Measurements from ENCODE around the gene MTG2.

The MTG2 gene

DNA sequence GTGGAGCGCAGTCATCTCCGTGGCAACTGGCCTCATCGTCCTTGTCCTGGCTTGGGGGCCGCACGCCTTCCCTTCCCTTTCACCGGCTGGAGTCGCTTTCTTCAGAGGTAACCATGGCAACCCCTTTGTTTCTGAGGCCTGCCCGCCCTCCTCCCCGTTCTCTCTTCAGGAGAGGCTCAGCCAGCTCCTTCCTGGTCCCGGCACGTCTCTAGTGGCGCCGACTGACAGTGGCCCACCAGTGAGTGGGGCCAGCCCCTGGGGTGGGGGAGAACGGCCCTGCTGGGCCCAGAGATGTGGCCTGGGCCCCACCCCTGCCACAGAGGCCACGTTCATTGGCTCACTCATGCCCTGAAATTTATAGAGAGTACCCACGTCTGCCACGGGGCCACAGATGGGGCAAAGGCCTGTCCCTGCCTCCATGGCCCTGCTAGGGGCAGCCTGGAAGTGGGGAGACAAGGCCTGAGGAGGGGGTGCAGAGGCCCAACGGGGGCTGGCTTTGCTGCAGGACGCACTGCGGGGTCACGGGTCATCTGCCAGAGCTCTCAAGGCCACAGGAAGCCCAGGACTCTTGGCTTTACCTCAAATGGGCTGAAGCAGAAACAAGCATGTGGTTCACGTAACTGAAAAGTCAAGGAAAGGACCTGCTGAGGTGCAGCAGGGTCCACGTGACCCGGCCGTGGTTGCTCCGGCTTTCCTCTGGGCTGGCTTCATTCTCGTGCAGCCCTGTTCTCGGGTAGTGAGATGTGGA is 54.1 kb downstream of the MTG2 start:
- no peak for DNase-seq

DNA sequence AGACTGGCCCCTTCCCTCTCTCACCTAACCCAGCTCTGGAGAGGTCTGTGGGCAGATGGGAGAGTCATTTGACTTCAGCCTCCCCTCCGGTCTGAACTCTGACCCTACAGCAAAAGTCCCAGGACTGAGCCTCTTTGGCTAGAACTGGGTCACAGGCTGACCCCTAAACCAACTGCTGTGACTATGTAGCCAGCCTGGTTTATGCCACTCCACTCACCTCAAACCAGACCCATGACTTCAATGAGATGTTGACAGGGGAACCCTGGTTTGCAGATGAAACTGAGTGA is 54.6 kb downstream of the MTG2 start:
- DNase-seq, result no peak

DNA sequence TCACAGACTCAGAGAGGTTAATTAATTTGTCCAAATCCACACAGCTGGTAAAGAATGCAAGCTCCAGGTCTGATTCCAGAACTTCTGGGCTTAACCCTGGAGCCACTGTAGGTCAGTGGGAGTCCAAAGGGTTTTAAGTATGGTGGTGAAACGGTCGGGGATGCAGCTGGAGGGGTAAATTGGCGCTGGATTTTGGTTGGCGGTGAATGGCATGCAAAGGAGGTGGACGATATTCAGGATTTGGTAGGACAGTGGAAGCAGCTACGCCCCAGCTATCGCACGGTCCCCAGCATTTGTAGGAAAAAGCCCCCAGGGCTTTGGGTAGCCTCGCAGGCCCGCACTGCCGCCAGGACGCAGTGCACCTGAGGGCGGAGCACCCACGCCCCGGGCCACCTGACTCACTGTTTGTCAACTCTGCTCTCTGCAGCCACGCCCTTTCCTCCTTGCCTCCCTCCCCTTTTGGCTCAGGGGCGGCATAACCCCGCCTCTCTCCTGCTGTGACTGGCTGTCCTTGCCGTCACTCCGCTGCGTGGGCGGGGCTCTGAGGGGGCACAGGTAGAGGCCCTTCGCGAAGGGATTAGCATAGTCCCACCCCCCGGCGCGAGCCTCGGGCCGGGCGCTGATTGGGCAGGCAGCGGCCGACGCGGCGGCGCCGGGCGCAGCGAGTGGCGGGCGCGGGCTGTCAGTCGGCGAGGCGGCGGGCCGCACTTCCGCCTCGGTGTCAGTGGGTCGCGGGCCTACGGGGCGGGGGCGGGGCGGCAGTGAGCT is 55.2 kb downstream of the MTG2 start, which contains the start of gene OSBPL2:
Gene OSBPL2 (plus strand): TSS at position 721 of the 768 bp plus-strand sequence. CDS start 17,664 bp downstream, outside the sequence.
- peak; percentile 100 for DNase-seq

DNA sequence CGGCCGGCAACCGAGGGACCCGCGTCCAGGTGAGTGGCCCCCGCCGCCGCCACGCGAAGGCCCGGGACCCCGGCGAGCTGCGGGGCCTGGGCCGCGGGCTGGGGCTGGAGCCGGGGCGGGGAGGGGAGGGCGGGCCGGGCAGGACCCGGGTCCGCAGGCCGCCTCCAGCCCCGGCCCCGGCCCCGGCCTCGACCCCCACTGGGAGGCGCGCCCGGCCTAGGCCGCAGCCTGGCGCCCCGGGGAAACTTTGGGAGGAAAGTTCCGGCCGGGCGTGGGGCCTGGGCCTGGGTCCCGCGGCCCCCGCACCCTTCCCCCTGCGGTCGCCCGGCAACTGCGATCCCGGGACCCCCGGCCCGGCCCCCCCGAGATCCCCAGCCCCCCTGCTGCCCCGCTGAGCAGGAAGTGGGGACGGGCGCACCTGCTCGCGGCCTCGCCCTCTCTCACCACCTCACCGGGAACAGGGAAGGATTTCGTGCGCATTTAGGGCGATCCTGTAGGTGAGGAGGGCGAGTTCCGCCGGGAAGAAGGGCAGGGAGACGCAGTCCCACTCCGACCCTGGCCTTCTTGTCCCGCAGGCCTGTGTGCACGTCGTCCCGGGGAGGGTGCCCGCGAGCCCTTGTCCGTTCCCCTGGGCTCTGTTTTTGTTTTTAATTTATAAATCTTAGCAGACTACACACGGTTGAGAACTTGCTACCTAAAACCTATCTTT is 55.9 kb downstream of the MTG2 start:
- no peak for DNase-seq

DNA sequence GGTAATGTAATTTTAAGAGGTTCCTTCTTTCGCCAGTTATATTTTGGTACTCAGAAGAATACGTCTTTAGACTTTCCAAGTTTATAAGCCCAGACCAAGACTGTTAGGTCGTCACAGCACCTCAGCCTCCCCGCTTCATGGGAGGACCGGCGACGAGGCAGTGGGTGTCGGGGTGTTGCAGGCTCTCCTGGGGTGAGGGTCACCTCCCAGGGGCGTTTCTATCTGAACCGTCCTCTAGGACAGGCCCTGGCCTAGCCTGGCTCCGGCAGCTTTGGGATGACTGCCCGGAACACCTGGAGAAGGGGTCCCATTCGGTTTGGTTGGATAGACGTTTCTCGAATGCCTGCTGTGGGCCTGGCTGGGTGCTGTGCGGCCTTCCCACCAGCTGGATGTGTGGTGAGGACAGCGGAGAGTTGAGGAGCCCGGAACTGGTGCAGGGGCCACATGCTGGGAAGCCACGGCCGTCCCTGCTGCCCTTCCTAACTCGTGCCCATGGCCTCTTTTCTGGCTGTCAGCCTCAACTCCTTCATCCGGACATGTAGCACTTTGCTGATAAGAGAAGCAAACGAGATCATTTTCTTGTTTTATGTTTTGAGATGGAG is 56.6 kb downstream of the MTG2 start:
- no peak for DNase-seq

DNA sequence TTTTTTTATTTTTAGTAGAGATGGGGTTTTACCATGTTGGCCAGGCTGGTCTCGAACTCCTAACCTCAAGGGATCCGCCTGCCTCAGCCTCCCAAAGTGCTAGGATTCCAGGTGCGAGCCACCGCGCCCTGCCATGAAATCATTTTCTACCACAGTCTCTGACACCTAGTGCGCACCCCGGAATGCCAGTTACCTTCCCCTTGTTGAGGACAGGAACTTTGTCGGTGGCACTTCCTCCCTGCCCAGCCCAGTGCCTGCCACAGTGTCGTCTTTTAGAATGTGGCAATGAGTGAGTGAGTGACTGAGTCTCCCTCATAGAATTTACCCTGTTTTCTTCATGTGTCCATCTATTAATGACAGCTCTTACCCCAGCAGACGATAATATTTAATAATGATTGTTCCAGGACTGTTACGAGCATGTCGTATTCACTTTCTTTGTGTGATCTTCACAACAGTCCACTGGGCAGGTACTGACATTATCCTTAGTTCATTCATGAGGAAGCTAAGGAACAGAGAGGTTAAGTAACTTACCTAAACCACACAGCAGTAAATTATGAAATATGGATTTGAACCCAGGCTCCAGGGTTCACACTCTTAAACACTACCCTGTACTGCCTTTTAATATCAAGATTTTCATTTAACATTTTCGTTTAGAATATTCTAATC is 57.3 kb downstream of the MTG2 start:
- no peak for DNase-seq

DNA sequence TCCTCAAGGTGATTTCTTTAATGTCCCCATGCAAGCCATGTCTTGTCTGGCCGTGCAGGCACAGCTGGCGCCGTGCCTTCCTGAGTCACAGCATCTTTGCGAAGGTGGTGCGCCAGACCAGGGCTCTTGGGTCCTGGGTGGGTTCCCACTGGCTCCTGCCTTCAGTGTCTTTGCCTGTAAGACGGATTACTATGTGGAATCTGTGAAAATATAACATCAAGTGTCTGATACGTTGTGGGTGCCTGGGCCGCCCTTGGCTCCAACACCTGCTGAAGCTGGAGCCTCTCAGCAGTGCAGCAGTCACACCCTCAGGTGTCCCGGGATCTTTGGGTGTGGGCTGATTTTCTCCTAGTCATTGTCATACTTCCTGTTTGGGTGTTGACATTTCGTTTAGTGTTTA is 58.7 kb downstream of the MTG2 start:
- no peak for DNase-seq

DNA sequence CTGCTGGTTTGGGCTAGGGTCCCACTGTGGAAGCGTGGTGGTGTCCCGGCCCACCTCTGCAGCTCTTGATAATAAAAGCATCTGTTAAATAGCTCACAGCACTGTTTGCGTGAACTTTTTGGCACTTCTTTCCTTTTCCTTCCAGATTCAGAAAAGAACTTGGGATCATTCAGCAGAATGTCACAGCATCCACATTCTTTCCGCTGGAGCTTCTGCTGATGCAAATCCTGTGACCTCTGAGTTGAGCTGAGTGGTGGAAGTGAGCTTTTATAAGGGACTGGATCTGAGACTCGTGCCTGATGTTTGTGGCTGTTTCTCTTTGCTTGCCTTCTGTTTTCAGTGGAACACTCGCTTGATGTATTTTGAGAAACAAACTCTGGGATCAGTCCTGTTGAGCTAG is 59.3 kb downstream of the MTG2 start:
- no peak for DNase-seq

DNA sequence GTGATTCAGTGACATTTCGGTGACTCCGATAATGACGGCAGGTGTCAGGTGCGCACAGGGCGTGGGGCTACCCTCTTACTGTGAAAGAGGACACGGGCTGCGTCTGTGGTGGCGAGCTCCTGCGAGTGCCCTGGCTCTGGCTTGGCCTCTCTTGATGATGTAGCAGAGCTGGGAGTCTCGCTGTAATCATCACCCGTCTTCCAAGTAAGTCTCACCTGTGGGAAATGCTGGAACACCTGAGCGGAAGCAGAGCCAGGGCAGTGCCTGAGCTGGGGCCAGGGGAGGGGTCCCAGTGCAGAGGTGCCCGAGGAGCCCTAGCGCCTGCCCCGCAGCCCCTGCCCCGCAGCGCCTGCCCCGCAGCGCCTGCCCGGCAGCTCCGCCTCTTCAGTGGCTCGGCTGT is 60.3 kb downstream of the MTG2 start:
- DNase-seq, result no peak

DNA sequence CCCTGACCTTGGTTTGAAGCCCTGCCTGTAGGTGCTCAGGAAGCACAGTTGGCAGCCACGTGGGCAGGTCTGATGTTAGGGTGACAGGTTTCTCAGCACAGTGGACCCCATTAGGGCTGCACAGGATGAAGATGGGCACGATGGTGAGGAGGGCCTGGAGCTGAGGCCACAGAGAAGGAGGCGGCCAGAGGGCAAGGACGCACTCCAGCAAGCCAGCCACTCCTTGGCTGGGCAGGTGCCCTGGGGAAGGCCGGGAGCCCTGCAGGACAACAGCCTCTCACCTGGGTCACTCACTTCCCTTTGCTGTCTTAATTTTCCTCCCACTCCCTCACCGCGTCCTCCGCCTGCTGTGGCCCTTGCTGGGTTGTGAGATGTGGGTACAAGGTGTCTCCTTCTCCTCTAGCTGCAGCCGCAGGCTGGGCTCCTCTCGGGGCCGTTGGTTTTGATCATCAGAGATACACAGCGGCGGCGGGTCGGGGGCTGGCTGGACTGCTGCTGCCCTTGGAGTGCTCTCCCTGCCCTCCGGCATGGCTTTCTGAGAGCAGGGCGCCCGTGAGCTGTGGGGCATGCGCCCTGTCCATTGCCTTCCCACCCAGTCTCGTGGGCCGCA is 61.2 kb downstream of the MTG2 start:
- DNase-seq, result no peak

DNA sequence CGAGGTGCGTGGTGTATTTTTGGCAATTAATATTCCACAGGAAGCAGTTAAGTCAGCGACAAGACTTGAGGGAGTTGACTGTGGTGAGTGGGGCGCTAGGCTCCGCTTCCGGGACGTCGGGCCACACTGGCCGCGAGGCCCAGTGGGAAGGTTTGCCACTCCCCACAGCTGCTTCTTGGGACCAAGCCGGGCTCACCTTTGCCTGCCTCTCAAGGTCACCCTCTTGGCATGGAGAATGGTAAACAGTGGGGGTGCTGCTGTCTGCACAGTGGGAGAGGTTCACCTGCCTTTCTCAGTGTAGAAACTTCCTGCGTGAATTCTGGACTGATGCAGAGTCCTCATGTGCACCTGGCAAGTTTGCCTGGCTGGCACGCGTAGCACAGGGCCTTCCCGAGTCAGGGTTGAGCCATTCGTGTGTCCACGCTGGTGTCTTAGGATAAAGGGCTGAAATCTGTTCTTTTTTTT is 61.8 kb downstream of the MTG2 start:
- no peak for DNase-seq

DNA sequence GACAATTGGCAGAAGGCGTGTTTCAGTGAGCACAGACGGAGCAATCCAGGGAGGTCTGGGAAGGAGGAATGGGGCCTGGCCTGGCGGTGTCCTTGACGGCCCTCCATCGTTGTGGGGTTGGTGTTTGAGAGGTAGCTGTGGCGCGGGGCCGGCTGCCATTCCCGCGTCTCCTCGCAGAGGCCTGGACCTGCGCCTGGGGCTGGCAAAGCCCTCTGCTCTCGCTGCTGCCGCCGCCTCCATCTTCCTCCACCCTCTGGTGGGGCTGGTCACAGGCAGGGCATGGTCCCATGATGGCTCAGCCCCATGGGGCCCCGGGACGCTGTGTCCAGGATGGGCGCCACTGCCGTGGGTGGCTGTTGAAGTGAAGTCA is 63.1 kb downstream of the MTG2 start:
- no peak for DNase-seq

DNA sequence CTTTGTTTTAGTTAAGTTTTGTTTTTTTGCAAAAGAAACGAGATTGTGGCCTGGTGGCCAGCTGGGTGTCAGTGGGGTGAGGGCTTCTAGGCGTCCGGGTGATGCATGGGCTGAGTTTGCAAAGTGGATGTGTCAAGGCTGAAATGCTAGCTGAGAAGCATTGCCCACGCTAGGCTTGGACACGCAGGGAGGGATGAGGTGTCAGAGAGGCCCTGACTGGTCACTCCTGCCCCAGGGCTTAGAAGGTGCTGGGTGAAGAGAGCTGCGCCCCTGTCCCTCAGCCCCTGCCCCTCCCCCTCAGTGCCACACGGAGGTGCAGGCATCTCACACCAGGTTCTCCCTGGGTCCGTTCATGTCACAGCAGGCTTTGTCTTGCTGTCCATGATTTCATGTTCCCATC is 63.6 kb downstream of the MTG2 start:
- no peak for DNase-seq

DNA sequence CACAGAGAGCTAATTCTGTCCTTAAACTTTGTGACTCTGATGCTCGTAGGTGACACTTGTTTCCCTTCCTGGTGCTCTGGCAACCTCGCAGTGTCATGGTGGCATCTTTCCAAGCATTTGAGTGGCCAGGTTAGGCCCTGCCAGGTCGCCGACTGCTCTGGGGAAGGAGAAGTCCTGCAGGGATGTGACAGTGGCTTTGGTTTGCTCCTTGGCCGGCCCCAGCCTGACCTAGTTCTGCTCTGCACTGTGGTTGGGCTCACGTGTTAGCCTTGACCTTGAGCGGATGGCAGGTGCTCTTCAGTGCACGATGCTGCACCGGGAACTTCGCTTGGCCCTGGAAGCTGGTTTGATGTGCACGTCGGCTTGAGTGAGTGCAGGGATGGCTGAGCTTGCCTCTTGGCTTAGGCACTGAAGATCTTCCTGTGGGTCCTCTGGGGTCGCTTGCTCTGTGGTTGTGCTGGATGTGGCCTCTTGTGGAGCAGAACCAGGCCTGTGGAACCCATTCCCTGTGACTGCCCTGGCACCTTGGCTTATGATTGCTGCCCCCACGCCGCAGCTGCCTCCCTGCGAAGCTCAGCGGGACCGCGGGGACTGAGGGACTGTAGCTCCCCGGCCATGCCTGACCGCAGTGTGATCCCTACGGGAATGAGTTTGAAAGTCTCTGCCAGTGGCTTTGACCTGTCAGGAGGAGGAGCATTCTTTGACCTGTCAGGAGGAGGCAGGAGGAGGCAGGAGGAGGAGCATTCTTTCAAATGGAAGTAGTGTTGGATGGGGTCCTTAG is 64.2 kb downstream of the MTG2 start:
- no peak for DNase-seq

DNA sequence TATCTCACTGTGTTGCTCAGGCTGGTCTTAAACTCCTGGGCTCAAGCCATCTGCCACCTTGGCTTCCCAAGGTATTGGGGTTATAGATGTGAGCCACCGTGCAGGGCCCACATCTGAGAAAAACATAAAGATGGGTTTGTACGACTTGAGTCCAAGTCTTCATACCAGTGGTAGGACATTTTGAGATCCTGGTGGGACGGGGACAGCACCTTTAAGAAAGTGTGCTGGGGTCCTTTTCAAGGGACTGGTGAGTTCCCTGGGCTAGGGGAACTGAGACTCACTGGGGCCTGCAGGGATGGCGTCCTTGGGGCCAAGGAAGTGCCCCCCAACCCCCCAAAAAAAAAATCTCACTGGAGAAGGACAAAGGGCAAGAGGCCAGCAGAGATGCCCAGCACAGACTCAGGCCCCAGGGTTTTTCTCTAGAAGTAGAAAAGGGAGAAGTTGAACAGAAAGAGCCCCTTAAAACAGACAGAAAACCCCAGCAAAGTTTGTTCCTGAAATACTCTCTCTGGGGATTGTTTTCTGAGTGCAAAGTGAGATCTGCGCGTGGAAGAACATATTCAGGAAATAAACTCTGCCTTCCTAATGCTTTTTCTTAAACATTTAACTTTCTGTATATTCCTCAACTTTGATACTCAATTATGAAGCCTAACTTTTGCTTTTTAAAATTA is 66.2 kb downstream of the MTG2 start:
- no peak for DNase-seq

DNA sequence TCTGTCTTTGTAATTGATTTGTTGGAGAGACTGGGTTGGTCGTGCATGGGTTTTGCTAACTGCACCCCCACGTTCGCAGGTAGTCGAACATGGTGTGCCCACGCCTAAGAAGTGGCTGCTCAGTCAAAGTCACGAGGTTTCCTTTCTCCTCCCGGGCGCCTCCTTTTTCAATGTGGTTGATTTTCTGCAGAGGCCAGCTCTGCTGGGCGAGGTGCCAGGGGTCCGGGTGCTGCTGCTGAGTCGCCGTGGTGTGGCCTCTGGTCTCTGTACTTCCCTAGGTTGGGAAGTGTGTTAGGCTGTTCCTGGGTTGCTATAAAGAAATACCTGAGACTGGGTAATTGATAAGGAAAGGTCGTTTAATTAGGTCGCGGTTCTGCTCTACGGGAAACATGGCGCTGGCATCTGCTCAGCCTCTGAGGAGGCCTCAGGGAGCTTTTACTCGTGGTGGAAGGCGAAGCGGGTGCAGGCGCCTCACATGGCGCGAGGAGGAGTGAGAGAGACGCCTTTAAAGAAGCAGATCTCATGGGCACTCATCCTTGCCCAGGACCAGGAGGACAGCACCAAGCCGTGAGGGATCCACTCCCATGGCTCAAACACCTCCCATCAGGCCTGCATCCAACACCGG is 69.6 kb downstream of the MTG2 start:
- no peak for DNase-seq

Data from stimulated activated CD4-positive, alpha-beta T cell treated with anti-CD3 and anti-CD28 coated beads, Interleukin-2, amount 100 ng/mL, for 48 hours (primary cell).